Kidney (tissue), 14 donors: ENCODE data around the gene MRPL44. TPM values are rescaled to one million over a fixed set of nuclear protein-coding genes. Genes with fewer than 3 reads are reported as not detected.

Experiments
- DNase-seq, 5 donors: peaks; one replicate each; pipeline ENCODE4 v3.0.0-alpha.2; 2013 to 2020
- FAIRE-seq: peaks from 2 replicates; lab custom pipeline; 2012; peaks lifted over from hg19 to GRCh38; lab: Jason Lieb, UNC
- H3K27ac ChIP-seq, 2 donors: one replicate each; pipeline ENCODE4 v1.7.0; 2013; ENCODE audit warnings: low read depth in 2 of 2, low read length in 2 of 2, inconsistent platforms in 1 of 2
- H3K27me3 ChIP-seq: one replicate; pipeline ENCODE4 v1.7.1; 2013; ENCODE audit warnings: low read length, inconsistent platforms; ENCODE audit not compliant: control insufficient read depth, insufficient read depth
- H3K36me3 ChIP-seq, 3 donors: one replicate each; pipeline versions ENCODE4 v1.7.0 to v1.7.1; 2013; ENCODE audit warnings: low read length in 3 of 3, control low read depth in 1 of 3, inconsistent platforms in 1 of 3; ENCODE audit not compliant: insufficient read depth in 3 of 3, control insufficient read depth in 2 of 3
- H3K4me1 ChIP-seq, 3 donors: one replicate each; pipeline versions ENCODE4 v1.7.0 to v1.7.1; 2013; ENCODE audit warnings: low read length in 3 of 3, inconsistent platforms in 1 of 3, low read depth in 1 of 3; ENCODE audit not compliant: control insufficient read depth in 2 of 3, insufficient read depth in 2 of 3
- H3K4me3 ChIP-seq, 3 donors: one replicate each; pipeline versions ENCODE4 v1.7.0 to v1.8.1; 2013; ENCODE audit warnings: low read length in 3 of 3, control low read depth in 1 of 3, inconsistent platforms in 1 of 3
- H3K9ac ChIP-seq, 3 donors: one replicate each; pipeline versions ENCODE4 v1.7.0 to v1.7.1; 2013; ENCODE audit warnings: low read length in 3 of 3, control low read depth in 1 of 3, inconsistent platforms in 1 of 3
- H3K9me3 ChIP-seq, 3 donors: one replicate each; pipeline versions ENCODE4 v1.7.0 to v1.7.1; 2013; ENCODE audit warnings: low read length in 3 of 3, control low read depth in 1 of 3, inconsistent platforms in 1 of 3; ENCODE audit not compliant: control insufficient read depth in 2 of 3, insufficient read depth in 1 of 3
- intact Hi-C: fragments of 100-400 bp; cut with DNase I; formaldehyde crosslinking; loops from one replicate; pipeline ENCODE4 v1.11.1; 2022
- polyA plus RNA-seq: library from polyadenylated mRNA; stranded (reverse); fragments of 350-450 nt; fragmentation: Illumina TruSeq; extraction: RNeasy Lipid Tissue Mini Kit (QIAGEN cat#74804); gene quantifications from one replicate; pipeline ENCODE4 v1.2.3, GENCODE V29; 2014; ENCODE audit warnings: low read depth, low replicate concordance; ENCODE audit not compliant: insufficient read depth
- total RNA-seq: library from RNA; stranded (reverse); fragmentation: NEBNext Ultra II Directional; extraction: Animal tissue kit (Norgen Biotek cat#: 25700); gene quantifications from one replicate; pipeline ENCODE4 v1.2.1, GENCODE V29; 2021
- TF ChIP-seq, protein P1 (sequence below): IDR thresholded peaks from 3 replicates; pipeline ENCODE4 v1.5.1; 2012; ENCODE audit warnings: mild to moderate bottlenecking, moderate library complexity, borderline replicate concordance; ENCODE audit not compliant: insufficient read depth; ENCODE audit errors: extremely low read depth
- donor health status: control.
- donor health status: control.
- donor health status: control.
- donor health status: control.
- donor health status: control.
- donor health status: DM: yes; HTN: yes; CAD: no.
- donor health status: Normal renal cell carcinoma (clear cell type).

Gene MRPL44
- total and polyA plus RNA-seq, 2 donors from 2014 or later = 24.2 to 52.7 TPM

DNA sequence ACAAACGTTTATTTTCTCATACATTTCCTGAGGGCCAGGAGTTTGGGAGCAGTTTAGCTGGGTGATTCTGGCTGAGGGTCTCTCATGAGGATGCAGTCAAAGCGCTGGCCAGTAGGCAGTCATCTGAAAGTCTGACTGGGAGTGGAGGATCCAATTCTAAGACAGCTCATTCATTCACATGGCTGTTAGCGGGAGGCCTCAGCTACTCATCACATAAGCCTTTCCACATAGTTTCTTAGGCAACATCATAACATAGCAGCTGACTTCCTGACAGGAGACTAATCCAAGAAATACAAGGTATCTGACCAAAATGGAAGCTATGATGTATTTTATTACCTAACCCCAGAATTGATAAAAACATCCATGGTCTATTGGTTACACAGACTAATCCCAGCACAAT is 2.9 kb upstream of the MRPL44 start:
- FAIRE-seq = no peak
- no peaks in the 10 kb centered on the region for H3K9me3 ChIP-seq
- H3K9ac ChIP-seq = no peak overlapping the region
- no peak overlapping the region for H3K27ac ChIP-seq
- no peak overlapping the region for H3K4me3 ChIP-seq
- H3K27me3 ChIP-seq = no peaks in the 10 kb centered on the region
- TF ChIP-seq, protein P1, sequence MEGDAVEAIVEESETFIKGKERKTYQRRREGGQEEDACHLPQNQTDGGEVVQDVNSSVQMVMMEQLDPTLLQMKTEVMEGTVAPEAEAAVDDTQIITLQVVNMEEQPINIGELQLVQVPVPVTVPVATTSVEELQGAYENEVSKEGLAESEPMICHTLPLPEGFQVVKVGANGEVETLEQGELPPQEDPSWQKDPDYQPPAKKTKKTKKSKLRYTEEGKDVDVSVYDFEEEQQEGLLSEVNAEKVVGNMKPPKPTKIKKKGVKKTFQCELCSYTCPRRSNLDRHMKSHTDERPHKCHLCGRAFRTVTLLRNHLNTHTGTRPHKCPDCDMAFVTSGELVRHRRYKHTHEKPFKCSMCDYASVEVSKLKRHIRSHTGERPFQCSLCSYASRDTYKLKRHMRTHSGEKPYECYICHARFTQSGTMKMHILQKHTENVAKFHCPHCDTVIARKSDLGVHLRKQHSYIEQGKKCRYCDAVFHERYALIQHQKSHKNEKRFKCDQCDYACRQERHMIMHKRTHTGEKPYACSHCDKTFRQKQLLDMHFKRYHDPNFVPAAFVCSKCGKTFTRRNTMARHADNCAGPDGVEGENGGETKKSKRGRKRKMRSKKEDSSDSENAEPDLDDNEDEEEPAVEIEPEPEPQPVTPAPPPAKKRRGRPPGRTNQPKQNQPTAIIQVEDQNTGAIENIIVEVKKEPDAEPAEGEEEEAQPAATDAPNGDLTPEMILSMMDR = no peak
- no peak for DNase-seq
- no peaks in the 10 kb centered on the region for H3K36me3 ChIP-seq
- intact Hi-C loops = no loop called here
- peaks cover 0 to 9% (median 4%) of the 10 kb centered on the region in 3 donors for H3K4me1 ChIP-seq

DNA sequence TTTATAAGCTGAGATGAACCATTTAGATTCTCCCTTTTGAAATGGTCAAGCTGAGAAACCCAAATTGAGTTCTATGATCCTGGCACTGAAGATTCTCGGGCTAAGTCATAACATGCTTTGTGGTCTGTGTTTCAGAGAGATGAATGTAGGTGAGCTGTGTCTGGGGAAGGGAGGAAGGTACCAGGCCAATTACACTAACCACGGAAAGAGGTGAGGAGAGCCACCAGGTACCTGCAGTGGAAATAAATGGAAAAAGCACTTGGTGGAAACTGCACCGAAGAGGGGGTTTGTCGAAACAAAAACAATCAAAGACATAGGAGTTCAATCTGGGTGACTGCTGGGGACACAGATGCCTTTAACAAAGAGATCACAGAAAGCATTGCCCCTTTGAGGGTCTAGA is 963 bp upstream of the MRPL44 start:
- H3K9ac ChIP-seq = peak overlapping the region in 2 of 3 donors; percentile 2 to 68
- no peaks in the 10 kb centered on the region for H3K9me3 ChIP-seq
- H3K36me3 ChIP-seq = peaks cover 0 to 2% (median 0%) of the 10 kb centered on the region in 3 donors
- no peak for FAIRE-seq
- intact Hi-C loops = no loop called here
- TF ChIP-seq, protein P1 = no peak
- DNase-seq = no peak
- H3K27me3 ChIP-seq = no peaks in the 10 kb centered on the region
- H3K4me1 ChIP-seq = peaks cover 0 to 22% (median 11%) of the 10 kb centered on the region in 3 donors
- peak overlapping the region in 2 of 3 donors; percentile 64 to 81 for H3K4me3 ChIP-seq
- H3K27ac ChIP-seq = peak overlapping the region in 1 of 2 donors; percentile 84

DNA sequence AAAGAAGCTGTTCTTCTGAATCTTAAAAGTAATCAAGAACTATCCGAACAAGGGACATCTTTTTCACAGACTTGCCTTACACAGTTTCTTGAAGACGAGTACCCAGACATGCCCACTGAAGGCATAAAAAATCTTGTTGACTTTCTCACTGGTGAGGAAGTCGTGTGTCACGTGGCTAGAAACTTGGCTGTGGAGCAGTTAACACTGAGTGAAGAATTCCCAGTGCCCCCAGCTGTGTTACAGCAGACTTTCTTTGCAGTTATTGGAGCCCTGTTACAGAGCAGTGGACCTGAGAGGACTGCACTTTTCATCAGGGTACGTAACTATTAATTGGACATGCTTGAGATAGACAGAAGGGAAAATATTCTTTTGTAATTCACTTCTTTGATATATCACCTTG is 2.4 kb downstream of the MRPL44 start:
- H3K4me3 ChIP-seq = peak overlapping the region in 1 of 3 donors; percentile 30
- H3K4me1 ChIP-seq = peaks cover 0 to 24% (median 13%) of the 10 kb centered on the region in 3 donors
- H3K36me3 ChIP-seq = peaks cover 0 to 6% (median 0%) of the 10 kb centered on the region in 3 donors
- intact Hi-C loops = no loop called here
- no peak for FAIRE-seq
- no peak overlapping the region for H3K27ac ChIP-seq
- no peak overlapping the region for H3K9ac ChIP-seq
- H3K9me3 ChIP-seq = no peaks in the 10 kb centered on the region
- peak in 1 of 5 donors; percentile 17 for DNase-seq
- TF ChIP-seq, protein P1 = no peak
- H3K27me3 ChIP-seq = no peaks in the 10 kb centered on the region

DNA sequence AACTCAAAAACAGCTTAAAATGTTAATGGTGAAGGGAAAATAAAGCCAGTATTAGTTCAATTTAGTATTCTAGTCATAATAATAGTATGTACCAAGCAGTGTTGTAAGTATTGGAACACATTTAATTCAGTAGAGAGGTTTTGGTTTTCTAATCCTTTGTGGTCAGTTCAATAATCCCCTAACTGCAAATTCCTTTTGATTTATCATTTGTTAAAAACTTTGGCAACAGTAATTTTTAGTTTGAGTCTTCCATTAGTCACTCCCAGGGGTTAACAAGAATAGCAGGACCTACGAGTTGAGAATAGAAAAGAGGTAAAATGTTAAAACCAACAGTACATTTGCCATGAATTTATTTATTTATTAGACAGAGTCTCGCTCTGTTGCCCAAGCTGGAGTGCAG is 10.7 kb downstream of the MRPL44 start:
- Histone ChIP-seq H3K9me3 (no peaks in the 10 kb centered on the region), H3K27ac (no peak overlapping the region), H3K4me1 (peaks cover 0 to 2% (median 0%) of the 10 kb centered on the region in 3 donors), H3K9ac (no peak overlapping the region), H3K4me3 (no peak overlapping the region), H3K27me3 (no peaks in the 10 kb centered on the region), H3K36me3 (peaks cover 0 to 19% (median 5%) of the 10 kb centered on the region in 3 donors)
- TF ChIP-seq, protein P1 = no peak
- intact Hi-C loops = no loop called here
- FAIRE-seq = no peak
- no peak for DNase-seq
